ENCODE results near the gene PSEN1. TPM values are rescaled to one million over a fixed set of nuclear protein-coding genes. Genes with fewer than 3 reads are reported as not detected.
"Not testable (repeated sequence)": the region's sequence is repeated elsewhere in the genome, so short reads cannot be mapped to it uniquely, and the experiment has no call there.

PSEN1 gene
- total RNA-seq, 4 donors from 2014 or later = 101 to 221 (median 135) TPM

- Histone ChIP-seq H3K36me3 (peaks cover 0 to 70% (median 36%) of the 10 kb centered on the region in 4 donors), H3K4me1 (peaks cover 0 to under 1% (median 0%) of the 10 kb centered on the region in 4 donors), H3K9me3 (no peaks in the 10 kb centered on the region), H3K27me3 (no peaks in the 10 kb centered on the region), H3K4me3 (no peak overlapping the region), H3K27ac (no peak overlapping the region)
- no peak for DNase-seq
- TF ChIP-seq, protein P1, sequence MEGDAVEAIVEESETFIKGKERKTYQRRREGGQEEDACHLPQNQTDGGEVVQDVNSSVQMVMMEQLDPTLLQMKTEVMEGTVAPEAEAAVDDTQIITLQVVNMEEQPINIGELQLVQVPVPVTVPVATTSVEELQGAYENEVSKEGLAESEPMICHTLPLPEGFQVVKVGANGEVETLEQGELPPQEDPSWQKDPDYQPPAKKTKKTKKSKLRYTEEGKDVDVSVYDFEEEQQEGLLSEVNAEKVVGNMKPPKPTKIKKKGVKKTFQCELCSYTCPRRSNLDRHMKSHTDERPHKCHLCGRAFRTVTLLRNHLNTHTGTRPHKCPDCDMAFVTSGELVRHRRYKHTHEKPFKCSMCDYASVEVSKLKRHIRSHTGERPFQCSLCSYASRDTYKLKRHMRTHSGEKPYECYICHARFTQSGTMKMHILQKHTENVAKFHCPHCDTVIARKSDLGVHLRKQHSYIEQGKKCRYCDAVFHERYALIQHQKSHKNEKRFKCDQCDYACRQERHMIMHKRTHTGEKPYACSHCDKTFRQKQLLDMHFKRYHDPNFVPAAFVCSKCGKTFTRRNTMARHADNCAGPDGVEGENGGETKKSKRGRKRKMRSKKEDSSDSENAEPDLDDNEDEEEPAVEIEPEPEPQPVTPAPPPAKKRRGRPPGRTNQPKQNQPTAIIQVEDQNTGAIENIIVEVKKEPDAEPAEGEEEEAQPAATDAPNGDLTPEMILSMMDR (IDR thresholded peaks at IDR 0.05) = peak in 3 of 5 experiments; percentile 11 to 33 (median 31)
- no peak for TF ChIP-seq POLR2AphosphoS5 (IDR thresholded peaks at IDR 0.05)
- no peak for TF ChIP-seq EP300 (IDR thresholded peaks at IDR 0.05; ENCODE audit: low read depth)
- TF ChIP-seq POLR2A (IDR thresholded peaks at IDR 0.05) = no peak
- in situ Hi-C loops (cut with MboI; ENCODE audit: low pct_ligation_motif_present in 1 of 4, low pct_unique_long_range_greater_than_20kb in 1 of 4, low sequenced_read_pairs in 3 of 4) = no loop called here
- intact Hi-C loops (cut with DNase I; ENCODE audit: low total_unique reads) = loop anchor here (5.0 kb wide), 1 partner anchor 1314 kb away; no protein-coding TSS in a partner anchor
- WGBS, 2 donors (ENCODE audit: low coverage in 1 of 2) = 38 to 65% methylated on average over 2 to 3 of the region's 3 CpGs
These were observed 36.9 kb downstream of the PSEN1 start for GRCh38 chr14:73173092-73173735.

DNA sequence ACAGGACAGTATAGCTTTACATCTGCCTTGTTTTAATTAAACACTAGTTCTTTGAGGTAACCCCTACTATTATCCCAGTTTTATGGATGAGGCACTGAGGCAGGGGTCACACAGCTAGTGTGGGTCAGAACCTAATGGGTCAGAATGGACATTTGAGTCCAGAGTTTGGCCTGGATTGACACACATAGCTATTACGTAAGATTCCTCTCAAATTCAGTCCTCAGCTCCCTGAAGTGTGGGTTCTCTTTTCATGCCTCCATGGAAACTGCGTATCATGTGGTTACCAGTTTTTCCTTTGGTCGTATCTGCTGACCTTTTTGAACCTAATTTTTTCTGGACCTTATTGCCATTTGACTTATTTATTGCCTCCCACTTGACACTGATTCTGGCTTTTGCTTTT, 40.4 kb downstream of the PSEN1 start:
- no peak overlapping the region for H3K27ac ChIP-seq
- no peak for TF ChIP-seq EP300 (IDR thresholded peaks at IDR 0.05; ENCODE audit: low read depth)
- no peak for TF ChIP-seq POLR2AphosphoS5 (IDR thresholded peaks at IDR 0.05)
- TF ChIP-seq, protein P1 (IDR thresholded peaks at IDR 0.05) = no peak
- no peaks in the 10 kb centered on the region for H3K9me3 ChIP-seq
- no peak for DNase-seq
- H3K27me3 ChIP-seq = no peaks in the 10 kb centered on the region
- peaks cover 0 to 10% (median 1%) of the 10 kb centered on the region in 4 donors for H3K4me1 ChIP-seq
- H3K36me3 ChIP-seq = peaks cover 0 to 67% (median 24%) of the 10 kb centered on the region in 4 donors
- intact Hi-C loops (cut with DNase I; ENCODE audit: low total_unique reads) = no loop called here
- no peak overlapping the region for H3K4me3 ChIP-seq
- in situ Hi-C loops (cut with MboI; ENCODE audit: low pct_ligation_motif_present in 1 of 4, low pct_unique_long_range_greater_than_20kb in 1 of 4, low sequenced_read_pairs in 3 of 4) = no loop called here
- WGBS, 2 donors (ENCODE audit: low coverage in 1 of 2) = 74 to 76% methylated on average over 3 of the region's 3 CpGs

GRCh38 chr14:73180385-73180805, 44.1 kb downstream of the PSEN1 start:
- Histone ChIP-seq H3K4me3 (no peak overlapping the region), H3K36me3 (peaks cover 0 to 44% (median 7%) of the 10 kb centered on the region in 4 donors), H3K4me1 (peaks cover 0 to 10% (median 1%) of the 10 kb centered on the region in 4 donors), H3K9me3 (no peaks in the 10 kb centered on the region), H3K27ac (peak overlapping the region in 3 of 4 donors; percentile 29 to 66 (median 64)), H3K27me3 (no peaks in the 10 kb centered on the region)
- DNase-seq = no peak
- TF ChIP-seq EP300 (IDR thresholded peaks at IDR 0.05; ENCODE audit: low read depth) = no peak
- intact Hi-C loops (cut with DNase I; ENCODE audit: low total_unique reads) (no loop called here), in situ Hi-C loops (cut with MboI; ENCODE audit: low pct_ligation_motif_present in 1 of 4, low pct_unique_long_range_greater_than_20kb in 1 of 4, low sequenced_read_pairs in 3 of 4) (no loop called here)

DNA sequence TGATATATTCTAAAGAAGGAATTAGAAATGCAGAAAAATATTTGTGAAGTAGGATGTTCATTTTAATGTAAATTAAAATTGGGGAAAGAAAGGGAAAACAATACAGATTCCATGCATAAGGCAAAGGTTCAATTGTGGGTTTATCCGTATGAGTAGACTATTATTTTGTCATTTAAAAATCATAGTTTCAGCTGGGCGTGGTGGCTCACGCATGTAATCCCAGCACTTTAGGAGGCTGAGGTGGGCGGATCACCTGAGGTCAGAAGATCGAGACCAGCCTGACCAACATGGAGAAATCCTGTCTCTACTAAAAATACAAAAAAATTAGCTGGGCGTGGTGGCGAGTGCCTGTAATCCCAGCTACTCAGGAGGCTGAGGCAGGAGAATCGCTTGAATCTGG, 44.7 kb downstream of the PSEN1 start:
- peaks cover 0 to 42% (median 6%) of the 10 kb centered on the region in 4 donors for H3K36me3 ChIP-seq
- intact Hi-C loops (cut with DNase I; ENCODE audit: low total_unique reads) = not testable (repeated sequence)

DNA sequence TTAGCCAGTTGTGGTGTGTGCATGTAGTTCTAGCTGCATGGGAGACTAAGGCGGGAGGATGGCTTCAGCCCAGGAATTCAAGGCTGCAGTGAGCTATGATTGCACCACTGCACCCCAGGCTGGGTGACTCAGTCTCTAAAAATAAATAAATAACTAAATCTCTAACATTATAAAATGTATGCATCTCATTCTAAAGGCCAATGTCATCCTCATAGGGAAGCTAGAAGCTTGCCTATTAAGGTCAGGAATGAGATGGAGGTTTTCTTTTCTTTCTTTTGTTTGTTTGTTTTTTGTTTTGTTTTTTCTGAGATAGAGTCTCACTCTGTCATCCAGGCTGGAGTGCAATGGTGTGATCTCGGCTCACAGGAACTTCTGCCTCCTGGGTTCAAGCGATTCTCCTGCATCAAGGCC, 52.2 kb downstream of the PSEN1 start:
- Histone ChIP-seq H3K27ac (no peak overlapping the region), H3K27me3 (no peaks in the 10 kb centered on the region), H3K4me3 (no peak overlapping the region), H3K9me3 (no peaks in the 10 kb centered on the region), H3K4me1 (no peaks in the 10 kb centered on the region), H3K36me3 (peaks cover 0 to 55% (median 17%) of the 10 kb centered on the region in 4 donors)
- no peak for DNase-seq
- intact Hi-C loops (cut with DNase I; ENCODE audit: low total_unique reads) (no loop called here), in situ Hi-C loops (cut with MboI; ENCODE audit: low pct_ligation_motif_present in 1 of 4, low pct_unique_long_range_greater_than_20kb in 1 of 4, low sequenced_read_pairs in 3 of 4) (no loop called here)
- WGBS, 2 donors (ENCODE audit: low coverage in 1 of 2) = 90 to 93% methylated on average over 3 of the region's 3 CpGs
- TF ChIP-seq, protein P1 (IDR thresholded peaks at IDR 0.05) = no peak
- no peak for TF ChIP-seq EP300 (IDR thresholded peaks at IDR 0.05; ENCODE audit: low read depth)

More for the DNA sequence above, 44.7 kb downstream of the PSEN1 start:
- H3K27me3 ChIP-seq; H3K9me3 ChIP-seq; in situ Hi-C loops (cut with MboI; ENCODE audit: low pct_ligation_motif_present in 1 of 4, low pct_unique_long_range_greater_than_20kb in 1 of 4, low sequenced_read_pairs in 3 of 4); H3K4me1 ChIP-seq; H3K4me3 ChIP-seq; DNase-seq: not testable (repeated sequence)
- peak overlapping the region in 3 of 4 donors; percentile 5 to 66 (median 64) for H3K27ac ChIP-seq
- WGBS, 2 donors (ENCODE audit: low coverage in 1 of 2) = 67 to 91% methylated on average over 1 to 8 of the region's 8 CpGs

Measured in transverse colon (tissue), 4 donors.